Hematopoietic multipotent progenitor cell treated with erythropoietin and hydrocortisone succinate and interleukin-3 and kit ligand, for 15 days (in vitro differentiated cells): ENCODE data around the gene CNTNAP2.

ENCODE experiments used
- DNase-seq: peaks from one replicate; pipeline ENCODE4 v3.0.0-alpha.2; 2015; ENCODE audit warnings: low spot score

The CNTNAP2 gene

DNA sequence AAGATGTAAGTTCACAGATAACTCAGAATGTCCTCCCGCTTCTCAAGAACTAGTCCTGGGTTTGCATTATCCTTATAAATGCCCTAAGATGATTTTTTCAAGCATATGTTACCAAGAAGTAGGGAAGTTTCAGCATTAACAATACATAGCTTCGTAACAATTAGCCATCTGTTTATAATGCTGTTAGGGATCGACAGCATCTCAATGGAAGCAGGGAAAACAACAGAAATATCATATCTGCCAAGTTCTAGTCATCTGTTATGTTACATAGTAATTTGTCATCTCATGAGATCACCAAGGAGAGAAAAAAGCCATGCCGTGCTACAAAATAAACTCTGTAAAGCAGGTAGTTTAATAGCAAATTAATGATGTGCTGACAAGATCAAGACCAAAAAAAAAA is 1742.4 kb downstream of the CNTNAP2 start:
- DNase-seq, result no peak

DNA sequence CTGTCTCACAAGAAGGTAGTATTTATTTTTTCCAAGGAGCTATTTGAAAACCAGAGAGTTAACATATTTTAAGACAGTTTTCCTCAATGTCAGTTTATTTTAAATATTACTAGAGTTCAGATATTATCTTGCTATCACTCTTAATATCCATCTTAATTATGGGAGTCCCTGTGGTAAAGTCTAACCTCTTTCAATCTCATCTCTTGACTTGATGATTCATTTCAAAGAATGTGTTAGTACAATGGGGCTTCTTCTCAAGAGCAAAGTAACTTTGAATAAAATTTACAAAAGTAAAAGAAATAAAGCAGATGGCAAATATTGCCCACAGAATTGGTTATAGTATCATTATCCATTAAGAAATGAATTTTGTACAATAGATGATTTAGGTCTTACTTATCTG is 1742.9 kb downstream of the CNTNAP2 start:
- no peak for DNase-seq

- DNase-seq, result no peak
Measured at GRCh38 chr7:147861058-147861716, 1744.6 kb downstream of the CNTNAP2 start.

DNA sequence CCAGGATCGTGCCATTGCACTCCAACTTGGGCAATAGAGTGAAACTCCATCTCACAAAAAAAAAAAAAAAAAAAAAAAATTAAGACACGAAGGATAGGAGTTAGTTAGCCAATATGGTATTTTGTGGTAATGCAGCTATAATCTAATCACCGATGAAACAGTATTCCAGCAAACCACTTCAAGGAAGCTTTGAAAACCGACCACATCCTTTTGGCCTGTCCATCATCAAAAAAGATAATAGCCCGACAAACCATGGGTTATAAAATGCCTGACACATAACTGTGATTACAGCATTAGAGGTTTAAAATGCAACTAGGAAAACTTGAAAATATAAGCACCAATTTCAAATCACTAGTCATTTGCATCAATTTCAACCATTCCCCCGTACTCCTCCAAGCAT is 1745.3 kb downstream of the CNTNAP2 start:
- no peak for DNase-seq

DNA sequence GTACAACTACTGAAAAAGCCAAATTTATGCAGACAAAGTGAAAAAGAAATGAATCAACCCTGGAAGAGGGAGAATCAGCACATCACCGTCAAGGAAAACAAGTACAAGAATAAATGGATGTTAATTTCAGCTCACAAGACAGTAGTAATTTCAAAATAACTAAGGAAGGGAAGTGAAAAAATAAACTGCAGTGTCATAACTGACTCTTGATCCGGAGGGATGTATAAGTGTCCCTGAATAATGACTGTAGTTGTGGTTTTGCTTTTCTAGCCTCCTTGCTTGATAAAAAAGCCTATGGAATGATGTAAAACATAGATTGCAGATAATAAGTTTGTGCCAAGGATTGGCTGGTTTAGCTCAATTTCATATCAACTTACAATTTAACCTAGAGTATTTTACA is 1752.9 kb downstream of the CNTNAP2 start:
- no peak for DNase-seq

DNA sequence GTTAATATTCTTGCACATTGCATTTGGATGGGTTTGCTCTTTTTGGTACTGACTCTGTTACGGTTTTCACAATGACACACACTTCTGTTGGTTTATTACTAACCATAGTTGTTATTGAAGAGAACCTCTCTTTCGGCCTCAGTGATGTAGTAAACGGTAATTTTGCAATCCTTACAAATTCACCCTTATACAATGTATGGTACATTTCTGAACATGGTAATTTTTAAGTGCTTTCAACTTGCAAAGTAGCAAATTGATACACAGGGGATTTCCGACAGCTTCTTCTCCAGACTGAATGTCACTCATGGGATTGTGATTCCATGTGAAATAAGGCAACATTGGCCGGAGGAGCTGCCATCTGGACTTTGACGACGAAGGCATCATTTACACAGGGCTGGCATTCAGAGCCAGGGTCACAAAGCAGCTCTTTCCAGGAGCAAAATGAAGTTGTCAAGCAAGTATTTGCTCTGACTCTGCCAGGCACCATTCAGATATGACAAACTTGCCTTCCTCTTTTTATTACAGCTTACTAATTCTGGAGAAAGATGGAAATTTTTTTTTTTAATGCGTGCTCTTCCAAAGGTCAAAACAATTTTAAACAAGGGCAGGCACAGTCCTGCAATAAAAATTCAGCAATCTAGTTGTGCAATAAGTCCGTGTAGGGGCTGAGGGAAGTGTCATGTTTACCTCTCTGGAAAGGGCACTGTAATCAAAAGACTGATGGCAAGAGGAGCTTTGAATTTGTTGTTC is 1762.5 kb downstream of the CNTNAP2 start:
- no peak for DNase-seq

DNA sequence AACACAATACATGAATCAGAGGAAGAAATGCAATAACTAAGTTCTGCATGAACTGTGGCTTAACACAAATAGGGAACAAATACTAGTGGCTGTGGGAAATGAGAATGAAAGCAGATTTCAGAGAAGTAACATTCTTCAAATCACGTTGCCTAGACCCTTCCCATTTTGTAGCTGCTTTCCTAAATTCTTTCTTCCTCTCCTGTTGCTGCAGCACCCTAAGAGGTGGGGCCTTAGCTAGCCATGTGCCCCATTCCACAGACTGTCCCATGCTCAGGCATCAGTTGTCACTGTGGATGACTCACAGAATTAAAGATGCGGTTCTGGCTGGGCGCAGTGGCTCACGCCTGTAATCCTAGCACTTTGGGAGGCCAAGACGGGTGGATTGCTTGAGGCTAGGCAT is 1769.3 kb downstream of the CNTNAP2 start:
- DNase-seq, result no peak

DNA sequence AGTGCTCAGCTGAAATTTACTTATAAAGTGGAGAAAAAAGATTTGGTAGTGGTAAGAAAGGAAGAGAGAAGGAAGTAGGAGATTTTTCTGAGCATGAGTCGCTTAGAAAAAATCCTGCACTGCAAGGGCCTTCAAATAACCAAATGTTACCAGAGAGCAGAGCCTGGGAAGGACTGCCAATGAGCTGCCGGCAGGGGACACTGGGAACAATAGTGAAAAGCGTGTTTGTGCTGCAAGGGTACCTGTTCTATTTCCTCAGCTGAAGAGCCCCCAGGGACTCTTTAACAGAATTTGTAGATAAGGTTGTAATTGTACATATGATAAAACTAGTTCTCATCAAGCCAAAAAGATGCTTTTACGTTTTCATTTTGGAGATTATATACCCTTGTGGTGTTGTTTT is 1777.7 kb downstream of the CNTNAP2 start:
- DNase-seq, result no peak

DNA sequence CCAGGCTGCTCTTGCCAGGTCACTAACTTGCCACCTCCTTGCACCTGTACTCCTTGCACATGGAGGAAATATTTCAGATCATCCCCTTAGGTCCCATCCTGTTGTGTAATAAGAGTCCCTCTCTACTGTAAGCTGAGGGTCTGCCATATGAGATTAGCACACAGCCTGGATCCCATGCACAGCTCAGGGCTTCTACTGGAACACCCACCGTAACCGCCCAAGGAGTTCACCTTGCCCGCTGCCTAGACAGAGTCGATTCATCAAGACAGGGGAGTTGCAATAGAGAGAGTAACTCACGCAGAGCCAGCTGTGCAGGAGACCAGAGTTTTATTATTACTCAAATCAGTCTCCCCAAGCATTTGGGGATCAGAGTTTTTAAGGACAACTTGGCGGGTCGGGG is 1779.5 kb downstream of the CNTNAP2 start:
- no peak for DNase-seq

DNA sequence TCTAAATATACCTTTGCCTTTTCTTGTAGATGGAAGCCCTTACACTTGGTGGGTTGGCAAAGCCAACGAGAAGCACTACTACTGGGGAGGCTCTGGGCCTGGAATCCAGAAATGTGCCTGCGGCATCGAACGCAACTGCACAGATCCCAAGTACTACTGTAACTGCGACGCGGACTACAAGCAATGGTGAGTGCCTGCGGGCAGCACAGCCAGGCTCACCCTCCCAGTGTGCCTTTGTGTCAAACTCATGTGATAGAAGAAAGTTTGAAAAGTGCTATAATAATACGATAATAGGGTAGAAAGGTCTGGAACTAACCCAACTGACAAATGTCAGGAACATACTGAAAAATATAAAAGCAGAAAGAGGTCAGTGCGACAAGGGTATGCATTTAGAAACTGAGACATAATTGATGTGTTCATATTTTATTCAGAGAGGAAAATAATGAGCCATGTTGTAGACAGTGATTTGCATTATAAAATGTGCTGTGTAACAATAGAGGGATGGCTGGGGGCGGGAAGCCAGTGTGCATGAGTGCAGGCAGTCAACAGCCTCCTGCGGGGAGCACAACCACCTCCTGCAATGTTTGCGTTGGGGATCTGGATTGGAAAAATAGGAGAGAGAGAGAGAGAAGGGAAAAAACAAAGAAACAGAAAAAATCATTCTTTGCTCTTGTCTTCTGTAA is 1787.1 kb downstream of the CNTNAP2 start:
- DNase-seq, result no peak

DNA sequence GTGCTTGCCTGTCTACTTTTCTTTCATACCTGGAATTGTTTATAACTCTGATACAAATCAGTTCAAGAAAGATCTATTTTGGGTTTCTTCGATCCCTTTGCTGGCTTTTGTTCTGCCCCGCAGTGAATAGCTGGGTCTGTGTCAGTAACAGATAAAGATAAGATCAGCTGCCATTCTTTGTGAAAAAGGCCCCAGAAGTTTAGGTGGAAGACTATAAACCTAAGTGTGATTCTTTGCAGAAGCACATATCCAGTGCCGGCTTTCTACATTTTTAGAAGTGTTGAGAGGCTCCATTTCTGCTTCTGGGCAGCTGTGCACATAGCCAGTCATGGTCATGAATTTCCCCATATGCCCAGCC is 1787.6 kb downstream of the CNTNAP2 start:
- DNase-seq, result no peak

- DNase-seq, result no peak
Measured at GRCh38 chr7:147909431-147910148, 1793.0 kb downstream of the CNTNAP2 start.

- no peak for DNase-seq
Measured at GRCh38 chr7:147911201-147911601, 1794.6 kb downstream of the CNTNAP2 start.

GRCh38 chr7:147912291-147912690 is 1795.7 kb downstream of the CNTNAP2 start:
- no peak for DNase-seq

- no peak for DNase-seq
Measured at GRCh38 chr7:147912946-147913638, 1796.5 kb downstream of the CNTNAP2 start.

GRCh38 chr7:147915781-147916180 is 1799.2 kb downstream of the CNTNAP2 start:
- DNase-seq, result no peak

- DNase-seq, result no peak
Measured at GRCh38 chr7:147916573-147916972, 1800.0 kb downstream of the CNTNAP2 start.

DNA sequence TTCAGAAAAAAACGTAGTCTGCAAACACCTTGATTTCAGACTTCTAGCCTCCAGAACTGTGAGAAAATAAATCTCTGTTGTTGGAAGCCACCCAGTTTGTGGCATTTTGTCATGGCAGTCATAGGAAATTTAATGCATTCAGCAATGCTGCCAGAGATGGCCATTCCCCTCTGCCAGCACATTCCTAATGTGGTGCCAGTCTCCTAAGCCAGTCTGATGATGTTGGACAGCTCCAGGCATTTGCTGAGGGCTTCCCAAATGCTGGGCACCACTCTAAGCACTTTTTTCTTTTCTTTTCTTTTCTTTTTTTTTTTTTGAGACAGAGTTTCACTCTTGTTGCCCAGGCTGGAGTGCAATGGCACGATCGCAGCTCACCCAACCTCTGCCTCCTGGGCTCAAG is 1807.2 kb downstream of the CNTNAP2 start:
- no peak for DNase-seq

DNA sequence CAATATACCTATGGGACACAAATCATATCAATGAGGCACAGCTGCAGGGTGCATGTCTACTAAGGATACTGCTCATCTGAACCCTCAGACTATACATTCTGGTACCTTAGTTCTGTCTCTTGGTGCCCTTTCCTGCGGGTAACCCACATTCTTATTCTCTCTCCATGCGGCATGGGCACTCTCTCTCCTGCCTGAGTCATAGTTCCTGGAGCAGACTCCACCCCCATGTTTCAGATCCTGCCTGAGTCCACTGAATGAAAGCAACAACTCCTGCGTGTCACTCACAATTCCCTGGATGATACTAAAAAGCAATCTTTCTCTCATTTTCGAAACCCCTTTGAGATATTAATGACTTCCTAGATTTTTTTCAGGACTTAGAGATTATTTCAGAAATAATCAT is 1820.8 kb downstream of the CNTNAP2 start:
- DNase-seq, result no peak

- DNase-seq, result no peak
Measured at GRCh38 chr7:147941381-147941780, 1824.8 kb downstream of the CNTNAP2 start.

GRCh38 chr7:147944321-147944720 is 1827.7 kb downstream of the CNTNAP2 start:
- no peak for DNase-seq

GRCh38 chr7:147952918-147953317 is 1836.3 kb downstream of the CNTNAP2 start:
- no peak for DNase-seq
